Esophagus squamous epithelium (tissue), 5 donors: Measurements from ENCODE around the gene BRI3BP. TPM values are rescaled to one million over a fixed set of nuclear protein-coding genes. Genes with fewer than 3 reads are reported as not detected.
"Not testable (repeated sequence)": the region's sequence is repeated elsewhere in the genome, so short reads cannot be mapped to it uniquely, and the experiment has no call there.

Source experiments
- DNase-seq: peaks from one replicate; lab custom pipeline; 2025; lab: John Stamatoyannopoulos, UW
- H3K27ac ChIP-seq, 4 donors: fragments of 200-600 bp; sonication (generic); one replicate each; pipeline ENCODE4 v1.5.1; 2016 to 2019; ENCODE audit warnings: mild to moderate bottlenecking in 1 of 4
- H3K27me3 ChIP-seq, 4 donors: fragments of 200-600 bp; sonication (generic); 1 replicate in 3 of 4; 2 replicates in 1 of 4; pipeline versions ENCODE4 v1.5.1 to v1.6.0; 2017 to 2021; ENCODE audit warnings: antibody characterized with exemption in 1 of 4
- H3K36me3 ChIP-seq, 3 donors: fragments of 200-600 bp; sonication (generic); one replicate each; pipeline ENCODE4 v1.5.1; 2016 to 2019
- H3K4me1 ChIP-seq, 3 donors: fragments of 200-600 bp; sonication (generic); one replicate each; pipeline ENCODE4 v1.5.1; 2017 to 2019
- H3K4me3 ChIP-seq, 4 donors: fragments of 200-600 bp; sonication (generic); 1 replicate in 3 of 4; 2 replicates in 1 of 4; pipeline ENCODE4 v1.5.1; 2016 to 2019; ENCODE audit warnings: mild to moderate bottlenecking in 2 of 4, moderate library complexity in 1 of 4
- H3K9me3 ChIP-seq, 3 donors: fragments of 200-600 bp; sonication (generic); one replicate each; pipeline ENCODE4 v1.5.1; 2016 to 2019
- POLR2A ChIP-seq, 4 donors: fragments of 450-650 bp; IDR thresholded peaks; one replicate each; pipeline ENCODE4 v1.6.1; 2017; ENCODE audit warnings: antibody characterized with exemption in 4 of 4, mild to moderate bottlenecking in 4 of 4, moderate library complexity in 3 of 4
- WGBS, 2 donors: methylation state at CpG; one replicate each; pipeline ENCODE4 v1.1.5; 2018; 5-methylcytosine and 5-hydroxymethylcytosine counted together
- intact Hi-C: fragments of 100-400 bp; cut with DNase I; formaldehyde crosslinking; loops from one replicate; pipeline ENCODE4 v1.15.0; 2022
- total RNA-seq, 4 donors: library from RNA; depleted of rRNA; stranded (reverse); fragments of >200 nt; gene quantifications; one replicate each; pipeline ENCODE4 v1.1.0, GENCODE V29; 2016
- TF ChIP-seq, protein P1 (sequence below), 6 experiments: fragments of 450-650 bp in 4 of 6; fragments of 200-600 bp in 2 of 6; sonication (generic) in 2 of 6; IDR thresholded peaks; one replicate each; pipeline ENCODE4 v1.5.1; 2016 to 2019; ENCODE audit warnings: antibody characterized with exemption in 6 of 6, mild to moderate bottlenecking in 4 of 6, moderate library complexity in 4 of 6
- donor health status: DM: yes; HTN: yes; CAD: no.

Gene BRI3BP
- total RNA-seq, 4 donors from 2014 or later = 9.7 to 23.4 (median 14.9) TPM

DNA sequence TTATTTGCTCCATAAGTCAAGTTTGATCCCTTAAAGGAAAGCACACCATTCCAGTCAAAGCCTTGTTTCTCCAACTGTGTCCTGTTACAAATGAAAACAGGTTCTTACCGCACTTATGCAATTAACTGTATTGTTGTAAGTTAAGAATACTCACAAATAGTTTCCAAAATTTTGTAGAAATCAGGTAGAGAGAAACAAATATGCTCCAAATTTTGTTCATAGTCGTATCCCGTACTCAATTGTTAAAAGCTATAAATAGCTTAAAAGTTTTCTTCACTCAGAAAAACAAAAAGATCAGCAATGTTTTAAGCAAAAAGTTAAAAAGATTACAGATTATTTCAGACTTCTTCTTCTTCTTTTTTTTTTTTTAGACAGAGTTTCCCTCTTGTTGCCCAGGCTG is 67.8 kb downstream of the BRI3BP start:
- 91% methylated on average over 3 of the region's 3 CpGs for WGBS, 2 donors

DNA sequence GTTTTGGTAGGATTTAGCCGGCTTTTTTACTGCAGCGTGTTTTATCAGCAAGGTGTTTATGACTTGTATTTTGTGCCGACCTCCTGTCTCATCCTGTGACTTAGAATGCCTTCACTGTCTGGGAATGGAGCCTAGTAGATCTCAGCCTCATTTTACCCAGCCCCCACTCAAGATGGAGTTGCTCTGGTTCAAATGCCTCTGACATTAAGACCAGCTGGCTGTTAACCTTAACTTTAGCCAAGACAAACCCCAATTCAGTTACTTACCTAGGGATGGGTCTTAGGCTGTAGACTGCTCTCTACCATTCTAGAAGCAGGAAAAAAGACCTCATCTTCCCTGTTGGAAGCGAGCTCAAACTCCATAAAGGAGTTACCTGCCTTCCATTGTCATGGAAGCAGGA is 70.1 kb downstream of the BRI3BP start:
- WGBS, 2 donors = 88 to 93% methylated on average over 3 to 4 of the region's 4 CpGs
- DNase-seq, H3K9me3 ChIP-seq, H3K36me3 ChIP-seq, intact Hi-C loops, H3K27me3 ChIP-seq, H3K27ac ChIP-seq, H3K4me3 ChIP-seq: not testable (repeated sequence)
- H3K4me1 ChIP-seq = peaks cover 11 to 33% (median 13%) of the 10 kb centered on the region in 3 donors

More for the DNA sequence above, 67.8 kb downstream of the BRI3BP start:
- Histone ChIP-seq H3K36me3 (no peaks in the 10 kb centered on the region), H3K9me3 (no peaks in the 10 kb centered on the region), H3K27me3 (peaks cover 0 to 12% (median 0%) of the 10 kb centered on the region in 4 donors), H3K4me3 (no peak overlapping the region), H3K27ac (no peak overlapping the region), H3K4me1 (peaks cover 4 to 15% (median 5%) of the 10 kb centered on the region in 3 donors)
- no peak for DNase-seq
- intact Hi-C loops = no loop called here
- TF ChIP-seq POLR2A (IDR thresholded peaks at IDR 0.05) = no peak
- TF ChIP-seq, protein P1, sequence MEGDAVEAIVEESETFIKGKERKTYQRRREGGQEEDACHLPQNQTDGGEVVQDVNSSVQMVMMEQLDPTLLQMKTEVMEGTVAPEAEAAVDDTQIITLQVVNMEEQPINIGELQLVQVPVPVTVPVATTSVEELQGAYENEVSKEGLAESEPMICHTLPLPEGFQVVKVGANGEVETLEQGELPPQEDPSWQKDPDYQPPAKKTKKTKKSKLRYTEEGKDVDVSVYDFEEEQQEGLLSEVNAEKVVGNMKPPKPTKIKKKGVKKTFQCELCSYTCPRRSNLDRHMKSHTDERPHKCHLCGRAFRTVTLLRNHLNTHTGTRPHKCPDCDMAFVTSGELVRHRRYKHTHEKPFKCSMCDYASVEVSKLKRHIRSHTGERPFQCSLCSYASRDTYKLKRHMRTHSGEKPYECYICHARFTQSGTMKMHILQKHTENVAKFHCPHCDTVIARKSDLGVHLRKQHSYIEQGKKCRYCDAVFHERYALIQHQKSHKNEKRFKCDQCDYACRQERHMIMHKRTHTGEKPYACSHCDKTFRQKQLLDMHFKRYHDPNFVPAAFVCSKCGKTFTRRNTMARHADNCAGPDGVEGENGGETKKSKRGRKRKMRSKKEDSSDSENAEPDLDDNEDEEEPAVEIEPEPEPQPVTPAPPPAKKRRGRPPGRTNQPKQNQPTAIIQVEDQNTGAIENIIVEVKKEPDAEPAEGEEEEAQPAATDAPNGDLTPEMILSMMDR (IDR thresholded peaks at IDR 0.05) = no peak

DNA sequence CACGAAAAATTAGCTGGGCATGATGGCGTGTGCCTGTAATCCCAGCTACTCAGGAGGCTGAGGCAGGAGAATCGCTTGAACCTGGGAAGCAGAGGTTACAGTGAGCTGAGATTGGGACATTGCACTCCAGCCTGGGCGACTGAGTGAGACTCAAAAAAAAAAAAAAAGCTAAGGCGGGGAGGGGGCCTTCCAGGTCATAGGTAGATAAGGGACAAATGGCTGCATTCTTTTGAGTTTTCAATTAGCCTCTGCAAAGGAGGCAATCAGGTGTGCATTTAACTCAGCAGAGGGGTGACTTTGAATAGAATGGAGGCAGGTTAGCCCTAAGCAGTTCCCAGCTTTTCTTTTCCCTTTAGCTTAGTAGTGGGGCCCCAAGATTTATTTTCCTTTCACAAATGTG is 71.0 kb downstream of the BRI3BP start:
- 44 to 63% methylated on average over 5 of the region's 5 CpGs for WGBS, 2 donors
- H3K27me3 ChIP-seq = no peaks in the 10 kb centered on the region
- no peak for DNase-seq
- TF ChIP-seq, protein P1 (IDR thresholded peaks at IDR 0.05) = no peak
- TF ChIP-seq POLR2A (IDR thresholded peaks at IDR 0.05) = no peak
- peak overlapping the region in 1 of 4 donors; percentile 85 for H3K27ac ChIP-seq
- peaks cover 0 to 7% (median 0%) of the 10 kb centered on the region in 3 donors for H3K36me3 ChIP-seq
- intact Hi-C loops = no loop called here
- H3K4me3 ChIP-seq = peak overlapping the region; percentile 63 to 84 (median 82)
- peaks cover 11 to 37% (median 13%) of the 10 kb centered on the region in 3 donors for H3K4me1 ChIP-seq
- H3K9me3 ChIP-seq = no peaks in the 10 kb centered on the region

DNA sequence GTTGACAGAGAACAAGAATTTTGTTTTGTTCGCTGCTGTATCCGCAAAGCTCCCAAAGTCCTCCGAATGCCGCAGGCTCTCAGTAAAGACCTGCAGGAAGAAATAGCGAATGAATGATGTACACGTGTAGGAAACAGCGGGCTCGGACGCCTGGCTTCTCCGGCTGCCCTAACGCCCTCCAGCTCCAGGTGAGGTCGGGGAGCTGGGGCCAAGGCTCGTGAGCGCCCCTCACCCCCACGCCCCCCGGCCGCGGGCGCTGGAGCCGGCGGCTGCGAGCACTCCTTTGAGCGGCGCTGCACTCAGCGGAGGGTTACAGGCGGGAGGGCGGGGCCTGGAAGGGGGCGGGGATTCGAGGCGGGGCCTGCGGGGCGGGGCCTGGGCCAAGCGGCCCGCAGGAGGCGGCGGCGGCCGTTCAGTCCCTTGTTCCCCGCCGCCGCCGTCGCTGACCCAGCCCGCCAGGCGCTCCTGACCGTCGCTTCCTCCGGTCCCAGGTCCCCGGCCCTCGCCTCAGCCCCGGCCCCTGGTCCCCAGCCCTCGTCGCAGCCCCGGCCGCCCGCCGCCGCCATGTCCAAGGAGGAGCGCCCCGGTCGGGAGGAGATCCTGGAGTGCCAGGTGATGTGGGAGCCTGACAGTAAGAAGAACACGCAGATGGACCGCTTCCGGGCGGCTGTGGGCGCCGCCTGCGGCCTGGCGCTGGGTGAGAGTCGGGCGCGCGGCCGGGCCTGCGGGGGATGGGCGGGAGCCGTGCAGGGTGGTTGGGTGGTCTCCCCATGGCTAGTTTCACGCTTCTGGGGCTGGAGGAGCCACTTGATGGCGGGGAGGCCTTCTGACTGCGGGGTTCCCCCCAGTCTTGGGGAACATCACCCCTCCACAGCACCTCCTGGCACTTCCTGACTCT is 71.8 kb downstream of the BRI3BP start, which contains the start of gene AACS:
TSS of gene AACS (plus strand) at position 415 of the 898 bp plus-strand sequence. CDS start at position 565, 150 bp downstream.
- H3K27me3 ChIP-seq = no peaks in the 10 kb centered on the region
- DNase-seq = no peak
- TF ChIP-seq POLR2A (IDR thresholded peaks at IDR 0.05) = peak in 2 of 4 donors; percentile 43 to 70
- TF ChIP-seq, protein P1 (IDR thresholded peaks at IDR 0.05) = no peak

DNA sequence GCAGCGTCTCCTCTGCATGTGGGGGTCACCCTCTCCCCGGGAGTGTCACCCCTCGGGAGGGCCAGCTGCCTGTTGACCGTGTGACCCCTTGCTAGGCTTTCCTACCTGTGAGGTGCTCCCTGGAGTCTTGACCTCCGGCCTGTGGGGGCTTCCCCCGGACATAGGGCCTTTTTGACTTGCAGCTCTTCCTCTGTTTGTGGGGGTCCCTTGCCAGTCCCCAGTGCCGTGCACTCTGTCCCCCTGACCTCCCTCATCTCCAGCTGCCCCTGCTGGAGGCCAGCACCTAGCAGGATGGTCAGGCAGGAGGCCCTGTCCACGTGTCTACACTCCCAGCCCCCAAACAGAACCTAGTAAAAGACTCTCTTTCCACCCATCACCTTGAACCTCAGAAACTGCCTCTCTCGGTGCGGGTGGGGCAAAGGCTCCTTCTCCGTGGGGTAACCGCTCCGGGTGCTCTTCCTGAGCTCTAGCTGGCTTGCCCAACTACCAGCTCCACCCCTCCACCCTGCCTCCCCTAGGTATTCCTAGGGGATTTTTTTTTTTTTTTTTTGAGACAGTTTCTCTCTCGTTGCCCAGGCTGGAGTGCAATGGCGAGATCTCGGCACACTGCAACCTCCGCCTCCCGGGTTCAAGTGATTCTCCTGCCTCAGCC is 72.6 kb downstream of the BRI3BP start:
- Histone ChIP-seq H3K4me1 (peaks cover 11 to 42% (median 13%) of the 10 kb centered on the region in 3 donors), H3K36me3 (peaks cover 0 to 18% (median 0%) of the 10 kb centered on the region in 3 donors), H3K4me3 (peak overlapping the region; percentile 63 to 84 (median 82)), H3K27me3 (no peaks in the 10 kb centered on the region), H3K27ac (peak overlapping the region; percentile 61 to 88 (median 86)), H3K9me3 (no peaks in the 10 kb centered on the region)
- 43 to 73% methylated on average over 11 to 18 of the region's 18 CpGs for WGBS, 2 donors
- intact Hi-C loops = no loop called here
- TF ChIP-seq, protein P1 (IDR thresholded peaks at IDR 0.05) = no peak
- TF ChIP-seq POLR2A (IDR thresholded peaks at IDR 0.05) = no peak
- DNase-seq = no peak

More for the DNA sequence above, 71.8 kb downstream of the BRI3BP start, which contains the start of gene AACS:
- peak within 1 kb of the TSS; percentile 61 to 88 (median 86) for H3K27ac ChIP-seq
- no peaks in the 10 kb centered on the region for H3K9me3 ChIP-seq
- H3K36me3 ChIP-seq = peaks cover 0 to 14% (median 0%) of the 10 kb centered on the region in 3 donors
- 0% methylated on average over 4 to 6 of the region's 80 CpGs for WGBS, 2 donors
- peak within 1 kb of the TSS; percentile 63 to 84 (median 82) for H3K4me3 ChIP-seq
- intact Hi-C loops = no loop called here
- peaks cover 11 to 42% (median 13%) of the 10 kb centered on the region in 3 donors for H3K4me1 ChIP-seq
